ENCODE measurements around the gene PCP4. TPM values are rescaled to one million over a fixed set of nuclear protein-coding genes. Genes with fewer than 3 reads are reported as not detected.

PCP4 gene
- total and polyA plus RNA-seq, 10 of the 15 experiments (the other 5 are each of a cell fraction or from before 2014, with no cell fraction given), result not detected

- DNase-seq (ENCODE audit: low read depth, low spot score), result no peak
- H2AFZ ChIP-seq (ENCODE audit: control insufficient read depth, low read depth, low read length), result no peak overlapping the region
- no peak overlapping the region for H3K4me2 ChIP-seq (ENCODE audit: control insufficient read depth, insufficient read depth)
- H3K27ac ChIP-seq (ENCODE audit: control insufficient read depth, insufficient read depth), result no peak overlapping the region
- H3K79me2 ChIP-seq (ENCODE audit: control insufficient read depth, insufficient read depth, low read length), result no peaks in the 10 kb centered on the region
- CTCF ChIA-PET, result no interaction called here
- TF ChIP-seq SIN3A (IDR thresholded peaks at IDR 0.05; ENCODE audit: low read depth, low read length) (no peak), ZNF274 (IDR thresholded peaks at IDR 0.05; ENCODE audit: insufficient read depth, insufficient read length) (no peak), IRF5 (IDR thresholded peaks at IDR 0.05; ENCODE audit: borderline replicate concordance) (no peak), TARDBP (IDR thresholded peaks at IDR 0.05; ENCODE audit: borderline replicate concordance) (no peak), KDM1A (IDR thresholded peaks at IDR 0.05; ENCODE audit: borderline replicate concordance) (no peak), RBBP5 (conservative IDR thresholded peaks at IDR 0.05) (no peak), SMAD1 (IDR thresholded peaks at IDR 0.05; ENCODE audit: low read depth, partially characterized antibody) (no peak), RB1 (IDR thresholded peaks at IDR 0.05; ENCODE audit: borderline replicate concordance) (no peak), CEBPB (IDR thresholded peaks at IDR 0.05; ENCODE audit: borderline replicate concordance in 1 of 2, low read depth in 2 of 2, low read length in 2 of 2) (no peak), KAT2A (conservative IDR thresholded peaks at IDR 0.05; ENCODE audit: control insufficient read depth, low read depth, low read length) (no peak), PKNOX1 (IDR thresholded peaks at IDR 0.05) (no peak), CREM (IDR thresholded peaks at IDR 0.05; ENCODE audit: low read depth) (no peak), RELA (IDR thresholded peaks at IDR 0.05; ENCODE audit: borderline replicate concordance, partially characterized antibody) (no peak), FOXK2 (IDR thresholded peaks at IDR 0.05) (no peak), LARP7 (IDR thresholded peaks at IDR 0.05) (no peak), GABPA (IDR thresholded peaks at IDR 0.05; ENCODE audit: low read depth) (no peak)
- POLR2A ChIA-PET, result no interaction called here
- H3K9ac ChIP-seq (ENCODE audit: control insufficient read depth, insufficient read depth, low read length), result no peak overlapping the region
- RAD21 ChIA-PET (ENCODE audit: unreplicated experiment), result no interaction called here
- H3K36me3 ChIP-seq (ENCODE audit: control insufficient read depth in 2 of 2, insufficient read depth in 2 of 2, low read length in 1 of 2), result no peaks in the 10 kb centered on the region
- H3K4me1 ChIP-seq (ENCODE audit: control insufficient read depth, insufficient read depth, low read length), result no peaks in the 10 kb centered on the region
- H4K20me1 ChIP-seq (ENCODE audit: control insufficient read depth, insufficient read depth), result no peaks in the 10 kb centered on the region
- no TSS peak for BruUV-seq (replicated peaks)
- H3K4me3 ChIP-seq, result no peak overlapping the region
- in situ Hi-C loops (cut with MboI), result no loop called here
- intact Hi-C loops (cut with micrococcal nuclease; ENCODE audit: unreplicated experiment), result no loop called here
- no peaks in the 10 kb centered on the region; the same call in 2 of the 3 replicates for H3K9me3 ChIP-seq (replicated peaks; ENCODE audit: control insufficient read depth, insufficient read depth, low read length)
- no peaks in the 10 kb centered on the region for H3K27me3 ChIP-seq (replicated peaks in 1 of 2; ENCODE audit: control insufficient read depth in 2 of 2, insufficient read depth in 2 of 2, low read length in 1 of 2)
- SMC1A ChIA-PET (ENCODE audit: uncharacterized antibody, unreplicated experiment), result no interaction called here
- ATAC-seq, result no peak
- 14% methylated on average over 8 of the region's 8 CpGs for WGBS (ENCODE audit: insufficient coverage, insufficient replicate concordance, low lambda C conversion rate, missing lambda C conversion rate)
- FAIRE-seq, result no peak
Measured at GRCh38 chr21:39924577-39925308, 57.5 kb downstream of the PCP4 start.
